ENCODE data around the gene FAXDC2.

FAXDC2 gene, protein sequence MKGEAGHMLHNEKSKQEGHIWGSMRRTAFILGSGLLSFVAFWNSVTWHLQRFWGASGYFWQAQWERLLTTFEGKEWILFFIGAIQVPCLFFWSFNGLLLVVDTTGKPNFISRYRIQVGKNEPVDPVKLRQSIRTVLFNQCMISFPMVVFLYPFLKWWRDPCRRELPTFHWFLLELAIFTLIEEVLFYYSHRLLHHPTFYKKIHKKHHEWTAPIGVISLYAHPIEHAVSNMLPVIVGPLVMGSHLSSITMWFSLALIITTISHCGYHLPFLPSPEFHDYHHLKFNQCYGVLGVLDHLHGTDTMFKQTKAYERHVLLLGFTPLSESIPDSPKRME

DNA sequence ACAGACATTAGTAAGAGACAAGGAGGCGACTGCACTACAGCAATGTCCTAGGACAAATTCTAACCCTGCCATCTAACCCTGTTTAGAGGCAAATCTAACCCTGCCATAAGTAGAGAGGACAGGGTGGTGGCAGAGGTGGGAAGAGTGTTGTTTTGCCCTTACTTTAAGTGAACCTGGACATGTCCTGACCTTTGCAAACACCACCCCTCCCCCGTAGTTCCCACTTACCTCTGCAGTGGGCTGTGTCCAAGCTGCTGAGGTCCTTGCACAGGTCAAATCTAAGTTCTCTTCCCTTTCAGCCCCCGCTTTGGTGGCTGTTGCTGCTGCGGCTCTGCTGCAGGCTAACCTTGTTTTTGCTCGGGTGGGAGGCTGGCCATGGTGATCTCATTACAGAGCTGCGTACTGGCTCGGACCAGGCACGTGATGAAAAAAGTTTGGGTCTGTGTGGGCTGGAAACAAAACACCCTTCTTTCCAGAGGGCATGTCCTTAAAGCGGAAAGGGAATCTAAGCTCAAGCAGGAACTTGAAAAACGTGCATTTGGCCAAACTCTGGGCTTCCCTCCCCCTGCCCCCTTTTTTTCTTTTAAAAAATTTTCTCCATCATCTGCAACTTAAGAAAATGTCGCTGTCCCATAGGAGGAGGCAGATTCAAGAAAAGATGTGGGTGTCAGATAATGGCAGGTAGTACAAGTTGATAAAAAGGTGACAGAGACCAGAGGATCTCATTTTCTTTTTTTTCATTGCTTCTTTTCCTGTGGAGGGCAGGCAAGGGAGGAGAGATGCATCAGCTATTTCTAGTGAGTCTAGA, at the start of gene FAXDC2:
TSS of gene FAXDC2 (minus strand) at position 349 of the 808 bp plus-strand sequence. CDS start 12,425 bp downstream, outside the sequence.
- DNase-seq, result no peak

DNA sequence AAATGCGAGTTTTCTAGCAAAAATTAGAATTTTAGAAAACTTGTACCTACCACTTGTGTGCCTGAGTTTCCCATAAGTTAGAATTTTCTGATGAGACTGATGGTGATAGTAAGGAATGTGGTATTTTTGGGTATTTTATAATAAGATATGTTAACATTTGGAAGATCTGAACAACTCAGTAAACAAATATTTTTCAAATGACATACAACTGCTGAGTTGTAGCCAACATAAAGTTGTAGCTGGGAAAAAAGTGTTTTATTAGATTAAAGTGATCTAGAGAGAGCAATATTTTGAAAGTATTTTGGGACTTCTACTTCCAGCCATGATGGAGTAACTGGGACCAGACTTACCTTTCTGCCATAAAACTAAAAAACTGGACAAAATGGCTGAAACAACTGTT, 49.7 kb upstream of the FAXDC2 start:
- no peak for DNase-seq

DNA sequence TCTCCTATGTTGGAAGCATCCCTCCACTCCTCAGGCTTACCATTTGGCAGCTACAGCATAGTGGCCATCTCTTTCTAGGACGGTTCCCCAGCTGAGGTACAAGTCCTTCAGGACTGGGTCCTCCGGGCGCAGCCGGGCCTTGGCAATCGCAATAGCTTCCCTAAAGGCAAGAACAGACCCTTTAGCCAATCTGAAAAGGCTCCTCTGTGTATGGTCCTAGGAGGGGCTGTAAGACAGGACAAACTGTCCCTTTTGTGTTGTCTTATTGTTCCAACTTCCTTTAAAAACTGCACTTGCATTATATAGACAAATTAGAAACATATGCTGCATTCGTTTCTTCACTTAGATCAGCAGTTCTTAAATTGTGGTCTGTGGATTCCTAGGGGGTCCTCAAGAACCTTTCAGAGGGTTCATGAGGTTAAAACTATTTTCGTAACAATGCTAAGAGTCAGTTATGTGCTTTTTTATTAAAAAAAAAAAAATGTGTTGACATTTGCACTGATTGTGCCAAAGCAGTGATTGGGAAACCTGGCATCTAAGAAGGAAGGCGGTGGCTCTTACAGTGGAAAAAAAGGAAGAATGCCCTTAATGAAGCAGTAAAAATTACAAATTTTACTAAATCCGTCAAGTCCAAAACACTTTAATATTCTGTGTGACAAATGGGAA, 48.9 kb upstream of the FAXDC2 start:
- no peak for DNase-seq

DNA sequence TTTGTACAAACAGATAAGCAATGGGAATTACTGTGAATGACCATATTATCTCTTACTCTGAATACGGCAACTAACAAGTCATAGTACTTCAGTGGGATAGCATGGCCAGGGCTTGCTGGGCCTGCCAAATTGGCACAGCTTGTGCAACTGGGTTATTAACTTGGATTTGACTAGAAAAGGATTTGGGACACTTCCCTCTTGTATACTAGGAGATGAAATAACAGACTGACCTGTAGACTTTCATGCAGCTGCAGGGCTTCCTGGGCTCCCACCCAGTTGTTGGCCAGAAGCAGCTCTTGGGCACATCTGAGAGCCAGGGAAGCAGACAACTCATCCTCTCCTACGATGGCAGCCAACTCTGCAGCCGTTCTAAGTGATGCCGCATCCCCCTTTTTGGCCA, 47.8 kb upstream of the FAXDC2 start:
- no peak for DNase-seq

DNA sequence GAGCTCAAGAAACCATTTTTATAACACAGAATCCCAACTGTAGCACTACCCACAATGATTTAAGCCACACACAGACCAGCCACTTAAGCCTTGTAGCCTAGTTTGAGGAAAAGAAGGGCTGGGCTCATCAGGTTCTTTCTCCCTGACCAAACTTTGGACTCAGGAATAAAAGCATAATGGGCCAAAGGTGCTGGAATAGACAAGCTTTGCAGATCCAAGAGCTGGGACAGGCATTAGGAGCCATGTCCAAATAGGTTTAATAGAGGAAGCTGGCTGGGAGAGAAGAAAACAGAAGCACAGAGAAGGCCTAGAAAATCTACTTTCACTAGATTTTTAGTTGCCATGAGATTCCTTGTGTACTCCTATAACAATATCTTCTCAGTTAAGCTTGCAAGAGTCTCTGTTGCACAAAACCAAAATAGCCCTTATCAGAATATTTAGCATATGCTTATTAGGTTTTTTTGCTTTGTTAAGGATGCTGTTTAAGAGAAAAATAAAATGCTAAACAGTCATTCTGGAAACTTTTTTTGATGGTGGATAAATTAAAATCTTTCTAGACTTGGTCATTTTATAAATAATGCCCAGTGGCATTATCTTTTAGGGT, 46.3 kb upstream of the FAXDC2 start:
- DNase-seq, result no peak

DNA sequence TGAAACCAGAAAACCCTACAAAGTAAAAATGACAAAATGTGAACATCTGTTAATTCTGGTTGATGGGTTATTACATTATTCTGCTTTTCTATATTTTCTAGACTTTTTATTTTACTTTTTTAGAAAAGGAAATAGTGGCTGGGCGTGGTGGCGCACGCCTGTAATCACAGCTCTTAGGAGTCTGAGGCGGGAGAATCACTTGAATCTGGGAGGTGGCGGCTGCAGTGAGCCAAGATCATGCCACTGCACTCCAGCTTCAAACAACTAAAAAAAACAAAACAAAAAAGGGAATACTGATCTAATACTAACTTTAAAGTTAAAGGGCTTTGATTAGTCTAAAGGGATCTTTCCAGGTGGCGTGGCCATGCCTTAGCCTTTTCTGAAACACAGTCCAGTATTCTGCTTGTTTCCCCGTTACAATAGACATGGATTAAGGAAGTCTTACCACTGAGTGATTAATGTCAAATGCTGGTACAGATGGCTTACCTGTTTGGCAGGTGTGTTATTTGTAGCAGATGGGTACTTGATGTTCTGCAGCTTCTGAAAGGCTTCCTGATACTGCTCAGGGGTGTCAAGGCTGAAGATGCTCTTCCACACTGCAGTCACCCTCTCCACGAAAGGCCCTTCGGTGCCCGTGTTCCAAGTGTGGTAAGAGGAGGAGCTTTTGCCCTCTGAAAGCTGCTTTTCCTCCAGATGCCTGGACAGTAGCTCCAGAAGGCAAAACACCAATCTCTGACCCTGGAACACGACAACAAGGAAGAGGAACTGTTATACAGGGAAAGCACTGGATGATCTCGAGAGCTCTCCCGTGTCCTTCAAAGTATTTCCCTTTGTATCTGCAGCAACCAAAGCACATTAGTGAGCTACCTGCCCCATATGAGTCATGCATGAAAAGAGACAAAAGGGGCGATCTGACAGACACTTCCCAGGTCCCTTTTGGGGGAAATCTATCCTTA, 45.5 kb upstream of the FAXDC2 start:
- no peak for DNase-seq

DNA sequence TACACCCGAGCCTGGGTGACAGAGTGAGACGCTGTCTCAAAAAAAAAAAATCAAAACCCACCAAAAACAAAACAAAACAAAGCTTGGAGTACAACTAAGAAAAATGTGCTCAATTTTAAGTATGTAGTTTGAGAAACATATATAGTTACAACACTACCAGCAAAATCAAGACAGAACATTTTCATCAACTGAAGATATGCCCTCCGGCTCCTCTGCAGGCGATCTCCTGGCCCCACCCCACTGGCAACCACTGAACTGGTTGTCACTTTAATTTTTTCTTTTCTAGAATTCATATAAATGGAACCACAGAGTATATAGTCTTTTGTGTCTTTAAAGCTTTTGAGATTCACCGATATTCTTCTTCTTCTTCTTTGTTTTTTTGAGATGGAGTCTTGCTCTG, 43.0 kb upstream of the FAXDC2 start:
- DNase-seq, result no peak

DNA sequence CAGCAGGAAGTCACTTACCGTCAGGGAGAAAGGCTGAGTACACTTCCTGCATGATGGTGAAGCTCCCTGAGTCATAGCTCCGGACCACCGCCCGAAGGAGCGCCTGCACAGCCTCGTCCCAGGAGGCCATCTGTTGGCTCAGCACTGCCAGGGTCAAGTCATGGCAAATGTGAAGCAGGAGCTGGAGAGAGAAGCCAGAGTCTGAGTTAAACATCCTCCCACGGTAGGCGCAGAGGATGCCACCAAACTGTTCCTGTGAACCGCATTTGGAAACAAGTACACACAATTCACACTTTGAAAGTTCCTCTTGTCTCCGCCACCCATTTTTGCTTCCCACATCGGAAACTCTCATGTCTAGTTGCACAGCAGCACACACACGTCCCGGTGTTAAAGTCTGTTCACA, 42.0 kb upstream of the FAXDC2 start:
- DNase-seq, result no peak

DNA sequence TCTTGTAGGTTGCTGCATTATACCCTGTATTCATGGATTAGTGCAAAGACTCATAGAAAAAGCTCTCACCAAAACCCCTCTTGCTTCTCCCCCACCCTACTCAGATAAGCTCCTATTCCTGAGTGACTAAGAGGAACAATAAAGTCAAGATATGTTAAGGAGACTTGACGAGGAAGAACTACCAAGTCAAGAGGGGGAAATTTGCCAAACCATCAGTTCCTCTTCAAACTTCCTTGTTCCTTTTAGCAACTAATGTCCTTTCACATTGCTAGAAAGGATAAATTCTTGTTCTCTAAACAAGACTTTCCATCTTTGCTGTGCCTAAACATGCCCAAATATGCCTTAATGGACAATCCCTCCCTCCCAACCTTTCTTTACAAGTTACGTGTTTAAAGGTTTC, 35.0 kb upstream of the FAXDC2 start:
- DNase-seq, result no peak

DNA sequence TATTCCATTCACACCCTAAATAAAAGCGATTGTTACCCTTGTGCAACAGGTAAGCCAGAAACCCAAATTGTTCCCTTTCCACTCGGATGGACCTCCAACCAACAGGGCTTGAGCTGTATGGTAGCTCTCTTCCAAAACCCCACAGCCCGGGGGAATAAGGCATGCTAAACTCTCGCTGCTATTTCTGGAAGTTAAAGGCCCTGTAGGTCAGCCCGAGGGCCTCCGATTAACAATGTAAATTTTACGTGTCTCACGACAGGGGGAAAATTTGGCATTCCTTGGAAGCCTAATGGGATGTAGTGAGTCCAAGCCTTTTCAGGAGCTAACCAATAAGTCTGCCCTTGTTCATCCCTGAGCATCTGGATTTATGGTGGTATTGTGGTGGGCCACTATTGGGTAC, 34.0 kb upstream of the FAXDC2 start:
- DNase-seq, result no peak

DNA sequence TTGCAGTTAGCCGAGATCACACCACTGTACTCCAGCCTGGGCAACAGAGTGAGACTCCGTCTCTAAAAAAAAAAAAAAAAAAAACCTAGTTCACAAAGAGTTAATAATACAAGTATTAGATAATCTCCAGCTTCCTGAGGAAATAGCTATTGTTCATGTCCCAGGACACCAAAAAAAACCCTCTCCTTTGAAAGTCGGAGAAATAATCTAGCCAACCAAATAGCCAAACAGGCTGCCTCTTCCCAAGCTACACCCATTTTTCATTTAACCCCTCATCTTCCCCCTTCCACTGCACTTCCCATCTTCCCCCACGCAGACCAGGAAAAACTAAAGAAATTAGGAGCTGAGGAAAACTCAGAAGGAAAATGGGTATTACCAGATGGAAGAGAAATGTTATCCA, 31.6 kb upstream of the FAXDC2 start:
- DNase-seq, result no peak

DNA sequence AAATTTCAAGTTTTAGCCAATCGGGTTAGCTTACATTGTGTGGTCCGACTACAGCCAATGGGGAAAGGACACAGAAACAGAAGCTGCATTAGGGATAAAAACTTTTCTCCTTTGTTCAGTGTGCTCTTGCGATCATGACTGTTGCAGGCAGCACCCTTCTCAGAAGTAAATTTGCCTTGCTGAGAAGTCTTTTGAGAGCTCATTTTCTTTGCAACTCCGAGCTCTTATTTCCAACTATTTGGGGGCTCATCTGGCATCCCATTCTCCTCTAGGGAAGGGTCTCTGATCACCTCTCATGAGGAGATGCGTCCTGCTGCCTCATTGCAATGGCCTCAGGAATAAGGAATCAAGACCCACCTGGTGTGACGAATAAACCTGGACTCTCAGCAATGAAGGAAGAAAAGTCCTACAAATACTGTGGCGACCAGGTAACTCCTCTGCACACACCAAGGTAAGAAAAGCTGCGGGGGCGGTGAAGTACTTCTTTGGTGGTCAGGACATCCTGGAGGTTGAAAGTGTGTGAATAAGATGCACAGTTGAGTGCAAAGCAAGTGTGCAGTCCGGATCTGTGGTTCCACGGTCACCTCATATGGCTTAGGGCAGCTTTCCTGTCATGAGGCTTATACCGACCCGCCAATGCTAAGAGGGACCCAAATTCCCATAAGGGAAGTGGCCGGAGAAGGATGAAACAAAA, 28.4 kb upstream of the FAXDC2 start:
- DNase-seq, result no peak

DNA sequence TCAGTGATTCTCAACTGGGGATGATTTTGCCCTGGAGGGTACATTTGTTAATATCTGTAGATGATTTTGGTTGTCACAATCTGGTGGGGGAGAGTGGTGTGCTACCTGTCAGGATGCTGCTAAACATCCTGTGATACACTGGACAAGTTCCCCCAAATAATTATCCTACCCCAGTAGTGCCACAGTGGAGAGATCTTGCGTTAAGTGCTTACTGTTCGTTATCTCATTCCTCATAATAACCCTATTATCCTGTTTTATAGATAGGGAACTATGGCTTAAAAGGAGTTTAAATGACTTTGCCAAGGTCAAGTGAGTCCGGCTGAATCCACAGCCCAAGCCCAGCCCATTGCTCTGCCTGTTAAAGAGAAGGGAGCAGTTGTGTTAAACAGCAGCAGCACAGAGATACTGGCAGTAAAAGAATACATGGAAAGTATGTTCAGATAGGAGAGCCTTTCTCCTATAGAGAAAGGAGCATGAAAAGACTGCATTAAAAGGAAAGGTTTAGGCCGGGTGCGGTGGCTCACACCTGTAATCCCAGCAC, 23.5 kb upstream of the FAXDC2 start:
- DNase-seq, result no peak

DNA sequence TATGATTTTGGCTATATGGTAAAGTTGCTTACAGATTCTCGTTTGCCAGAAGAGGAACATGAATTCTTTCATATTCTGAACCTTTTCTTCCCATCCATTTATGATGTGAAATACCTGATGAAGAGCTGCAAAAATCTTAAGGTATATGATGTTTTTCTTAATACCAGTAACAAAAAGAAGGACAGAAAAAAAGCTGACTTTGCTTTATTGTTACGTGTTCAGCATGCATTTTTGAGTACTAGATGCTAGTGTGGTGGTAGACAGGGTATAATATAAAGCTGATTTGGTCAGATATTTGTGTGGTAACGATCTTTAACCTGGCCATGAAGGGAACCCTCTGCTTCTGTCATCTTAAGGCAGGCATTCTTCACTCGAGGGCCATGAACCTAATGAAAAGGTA, 21.3 kb upstream of the FAXDC2 start:
- no peak for DNase-seq

DNA sequence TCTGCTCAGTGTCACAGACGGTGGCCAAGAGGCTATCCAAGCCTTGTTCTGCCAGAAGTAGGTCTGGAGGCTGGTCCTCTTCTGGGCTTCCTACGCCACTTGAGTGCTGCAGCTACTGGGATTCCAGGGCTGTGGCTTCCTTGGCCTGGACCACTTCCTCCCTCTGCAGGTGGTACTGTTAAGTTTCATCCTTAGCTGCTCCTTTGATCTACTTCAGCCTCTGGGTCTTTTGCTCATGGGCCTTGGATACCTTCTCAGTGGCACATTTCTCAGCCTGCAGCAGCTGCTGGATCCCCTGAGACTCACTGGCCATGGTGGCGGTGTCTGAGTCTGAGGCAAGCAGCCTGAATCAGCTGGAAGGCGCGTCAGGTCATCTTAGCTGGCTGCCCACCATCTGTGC, 18.3 kb upstream of the FAXDC2 start:
- peak; percentile 51 for DNase-seq

DNA sequence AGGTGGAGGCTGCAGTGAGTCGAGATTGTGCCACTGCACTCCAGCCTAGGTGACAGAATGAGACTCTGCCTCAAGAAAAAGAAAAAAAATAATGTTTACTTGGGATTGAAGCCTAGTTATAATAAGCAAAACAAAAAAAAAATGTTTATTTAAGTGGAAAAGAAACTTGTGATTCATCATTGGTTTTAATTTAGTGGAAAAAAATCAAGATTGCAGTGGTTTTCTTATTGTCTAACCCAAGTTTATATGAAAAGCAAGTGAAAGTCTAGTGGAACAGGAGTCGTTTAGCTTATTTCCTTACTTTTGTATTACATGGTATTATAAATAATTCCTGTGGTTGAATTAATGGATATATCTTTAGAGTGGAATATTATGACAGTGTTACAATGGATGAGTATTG, 16.4 kb upstream of the FAXDC2 start:
- no peak for DNase-seq

DNA sequence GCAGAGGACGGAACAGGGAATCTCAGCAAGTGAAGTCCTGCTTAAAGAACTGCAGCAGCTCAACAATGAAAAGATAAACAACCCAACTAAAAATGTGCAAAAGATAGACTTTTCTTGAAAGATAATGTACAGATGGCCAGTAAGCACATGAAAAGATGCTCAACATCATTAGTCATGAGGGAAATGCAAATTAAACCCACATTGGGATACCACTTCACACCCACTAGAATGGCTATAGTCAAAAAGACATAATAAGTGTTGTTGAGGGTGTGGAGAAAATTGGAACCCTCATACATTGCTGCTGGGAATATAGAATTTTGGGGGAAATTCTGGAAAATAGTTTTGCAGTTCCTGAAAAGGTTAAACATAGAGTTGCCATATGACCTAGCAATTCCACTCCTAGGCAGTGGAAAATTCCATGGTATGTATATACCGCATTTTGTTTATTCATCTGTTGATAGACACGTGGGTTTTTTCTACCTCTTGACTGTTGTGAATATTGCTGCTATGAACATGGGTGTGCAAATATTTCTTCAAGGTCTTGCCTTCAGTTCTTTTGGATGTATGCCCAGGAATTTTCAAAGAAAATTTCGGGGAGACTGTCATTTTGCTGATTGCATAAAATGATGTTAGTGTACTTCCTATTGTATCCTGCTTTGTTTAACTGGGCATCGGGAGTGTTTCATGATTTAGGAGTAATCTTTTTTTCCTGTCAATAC, 15.2 kb upstream of the FAXDC2 start:
- DNase-seq, result no peak

DNA sequence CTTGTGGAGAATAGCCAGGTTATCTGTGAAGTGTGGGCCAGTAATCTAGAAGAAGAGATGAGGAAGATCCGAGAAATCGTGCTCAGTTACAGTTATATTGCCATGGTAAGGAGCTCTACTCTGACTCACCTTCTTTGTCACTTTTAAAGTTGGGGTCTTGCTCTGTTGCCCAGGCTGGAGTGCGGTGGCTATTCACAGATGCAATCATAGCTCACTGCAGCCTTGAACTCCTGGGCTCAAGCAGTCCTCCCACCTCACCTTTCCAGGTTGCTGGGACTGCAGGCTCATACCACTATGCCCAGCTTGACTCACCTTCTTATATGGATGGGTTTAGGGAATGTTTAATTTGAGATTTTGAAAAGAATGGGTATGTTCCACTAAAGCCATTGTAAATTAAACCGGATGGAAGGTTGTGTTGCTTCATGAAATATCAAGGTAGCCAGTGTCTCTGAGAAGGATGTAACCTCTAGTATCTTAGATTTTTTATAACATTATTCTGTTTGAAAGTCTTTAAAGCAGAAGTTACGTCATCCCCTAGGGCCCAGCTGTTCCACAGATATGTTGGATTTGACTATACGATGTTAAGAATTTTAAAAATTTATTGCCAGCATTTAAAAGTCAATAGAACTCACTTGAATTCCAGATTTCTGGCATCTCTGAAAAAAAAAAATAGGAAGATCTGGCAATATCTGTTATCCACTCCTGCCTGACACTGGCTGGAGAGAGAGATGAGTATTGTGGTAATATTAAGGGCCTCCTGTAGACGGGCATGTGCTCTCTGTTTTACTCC, 13.1 kb upstream of the FAXDC2 start:
- DNase-seq, result no peak

DNA sequence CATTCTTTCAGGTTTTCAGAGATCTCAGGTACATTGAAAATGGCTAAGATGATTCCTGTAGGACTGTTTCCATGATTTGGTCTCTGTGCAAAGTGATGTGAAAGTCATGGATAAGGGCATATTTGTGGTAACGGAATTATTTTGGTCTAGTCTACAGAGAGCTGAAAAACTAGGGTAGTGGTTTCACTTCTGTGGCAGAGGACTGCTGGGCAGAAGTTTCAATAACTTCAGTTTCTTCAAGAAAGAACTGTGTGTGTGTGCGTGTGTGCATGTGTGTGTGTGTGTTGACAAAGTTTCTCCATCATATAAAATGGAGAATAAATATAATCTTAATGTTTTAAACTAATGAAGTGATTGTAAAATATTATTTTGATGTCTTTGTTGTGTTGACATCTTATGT, 12.4 kb upstream of the FAXDC2 start:
- DNase-seq, result no peak

DNA sequence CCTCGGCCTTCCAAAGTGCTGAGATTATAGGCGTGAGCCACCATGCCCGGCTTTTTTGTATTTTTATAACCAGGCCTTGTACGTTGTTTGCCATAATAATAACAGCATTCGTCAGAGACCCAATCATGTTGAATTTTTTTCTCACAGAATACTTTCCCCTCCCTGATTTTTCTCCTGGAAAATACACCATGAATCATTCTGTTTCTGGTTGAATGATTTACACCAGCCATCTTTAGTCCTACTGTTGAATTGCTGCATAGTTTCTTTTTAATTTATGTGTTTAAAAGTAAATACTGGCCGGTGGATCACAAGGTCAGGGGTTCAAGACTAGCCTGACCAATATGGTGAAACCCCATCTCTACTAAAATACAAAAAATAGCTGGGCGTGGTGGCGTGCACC, 11.5 kb upstream of the FAXDC2 start:
- DNase-seq, result no peak
